ENCODE measurements around the gene VWA5A. TPM values are rescaled to one million over a fixed set of nuclear protein-coding genes. Genes with fewer than 3 reads are reported as not detected.

The VWA5A gene
- total RNA-seq, 1 donor from 2014 or later: 2.6 TPM

GRCh38 chr11:124176925-124177715 is 61.9 kb downstream of the VWA5A start:
- Mint-ChIP-seq H3K4me3 (ENCODE audit: unreplicated experiment) (no peak overlapping the region), H3K36me3 (ENCODE audit: unreplicated experiment) (no peaks in the 10 kb centered on the region), H3K9me3 (ENCODE audit: unreplicated experiment) (no peaks in the 10 kb centered on the region), H3K27ac (ENCODE audit: unreplicated experiment) (no peak overlapping the region), H3K4me1 (ENCODE audit: low read depth, unreplicated experiment) (peaks cover 16% of the 10 kb centered on the region), H3K27me3 (ENCODE audit: unreplicated experiment) (no peaks in the 10 kb centered on the region)
- TF ChIP-seq CTCF (IDR thresholded peaks at IDR 0.05; ENCODE audit: partially characterized antibody, unreplicated experiment): no peak
- no peak for DNase-seq

- H3K9me3 Mint-ChIP-seq (ENCODE audit: unreplicated experiment): no peaks in the 10 kb centered on the region
- no peak overlapping the region for H3K4me3 Mint-ChIP-seq (ENCODE audit: unreplicated experiment)
- no peaks in the 10 kb centered on the region for H3K4me1 Mint-ChIP-seq (ENCODE audit: low read depth, unreplicated experiment)
- no peak overlapping the region for H3K27ac Mint-ChIP-seq (ENCODE audit: unreplicated experiment)
- DNase-seq: no peak
- no peaks in the 10 kb centered on the region for H3K36me3 Mint-ChIP-seq (ENCODE audit: unreplicated experiment)
- no peak for TF ChIP-seq CTCF (IDR thresholded peaks at IDR 0.05; ENCODE audit: partially characterized antibody, unreplicated experiment)
- no peaks in the 10 kb centered on the region for H3K27me3 Mint-ChIP-seq (ENCODE audit: unreplicated experiment)
These were observed 64.1 kb downstream of the VWA5A start for GRCh38 chr11:124179310-124179709.

GRCh38 chr11:124183068-124183467 is 67.8 kb downstream of the VWA5A start, which contains the start of gene OR10D3:
OR10D3 (plus strand) TSS chr11:124183345; CDS start chr11:124185270, 1,925 bp downstream.
- Mint-ChIP-seq H3K36me3 (ENCODE audit: unreplicated experiment) (no peaks in the 10 kb centered on the region), H3K27ac (ENCODE audit: unreplicated experiment) (no peak within 1 kb of the TSS), H3K27me3 (ENCODE audit: unreplicated experiment) (no peaks in the 10 kb centered on the region), H3K4me1 (ENCODE audit: low read depth, unreplicated experiment) (no peaks in the 10 kb centered on the region), H3K9me3 (ENCODE audit: unreplicated experiment) (no peaks in the 10 kb centered on the region), H3K4me3 (ENCODE audit: unreplicated experiment) (no peak within 1 kb of the TSS)
- TF ChIP-seq CTCF (IDR thresholded peaks at IDR 0.05; ENCODE audit: partially characterized antibody, unreplicated experiment): no peak
- DNase-seq: no peak

- Mint-ChIP-seq H3K36me3 (ENCODE audit: unreplicated experiment) (no peaks in the 10 kb centered on the region), H3K4me3 (ENCODE audit: unreplicated experiment) (no peak overlapping the region), H3K4me1 (ENCODE audit: low read depth, unreplicated experiment) (peaks cover 14% of the 10 kb centered on the region), H3K9me3 (ENCODE audit: unreplicated experiment) (peaks cover 3% of the 10 kb centered on the region), H3K27me3 (ENCODE audit: unreplicated experiment) (peaks cover 2% of the 10 kb centered on the region), H3K27ac (ENCODE audit: unreplicated experiment) (no peak overlapping the region)
- DNase-seq: no peak
- TF ChIP-seq CTCF (IDR thresholded peaks at IDR 0.05; ENCODE audit: partially characterized antibody, unreplicated experiment): no peak
These were observed 75.3 kb downstream of the VWA5A start for GRCh38 chr11:124190298-124191139.
